Neural cell (in vitro differentiated cells): ENCODE results near the gene SAP30BP.

Source experiments
- CTCF ChIP-seq: fragments of 450-650 bp; IDR thresholded peaks from 2 replicates; pipeline ENCODE4 v1.5.1; 2014; ENCODE audit warnings: antibody characterized with exemption, mild to moderate bottlenecking, moderate library complexity; ENCODE audit not compliant: poor library complexity, severe bottlenecking
- EP300 ChIP-seq: fragments of 450-650 bp; conservative IDR thresholded peaks from 2 replicates; pipeline ENCODE4 v1.6.1; 2014; ENCODE audit warnings: antibody characterized with exemption, mild to moderate bottlenecking, moderate library complexity; ENCODE audit not compliant: poor library complexity, severe bottlenecking
- EZH2 ChIP-seq: fragments of 200-600, 300-800 bp; shearing (Covaris generic), sonication (generic); IDR thresholded peaks from 2 replicates; pipeline ENCODE4 v1.6.1; 2014; ENCODE audit warnings: antibody characterized with exemption, low read length, borderline replicate concordance, mild to moderate bottlenecking; ENCODE audit not compliant: insufficient read depth, poor library complexity, severe bottlenecking
- POLR2AphosphoS5 ChIP-seq: IDR thresholded peaks from 2 replicates; pipeline ENCODE4 v1.6.1; 2012
- TAF1 ChIP-seq: IDR thresholded peaks from 2 replicates; pipeline ENCODE4 v1.6.1; 2012; ENCODE audit warnings: low read depth
- TF ChIP-seq, protein P1 (sequence below): IDR thresholded peaks from 2 replicates; pipeline ENCODE4 v1.6.1; 2012; ENCODE audit warnings: borderline replicate concordance

GRCh38 chr17:75712446-75712845 is 45.3 kb downstream of the SAP30BP start:
- TF ChIP-seq CTCF (no peak), POLR2AphosphoS5 (no peak), EZH2 (no peak), TAF1 (no peak), EP300 (no peak)
- TF ChIP-seq, protein P1, sequence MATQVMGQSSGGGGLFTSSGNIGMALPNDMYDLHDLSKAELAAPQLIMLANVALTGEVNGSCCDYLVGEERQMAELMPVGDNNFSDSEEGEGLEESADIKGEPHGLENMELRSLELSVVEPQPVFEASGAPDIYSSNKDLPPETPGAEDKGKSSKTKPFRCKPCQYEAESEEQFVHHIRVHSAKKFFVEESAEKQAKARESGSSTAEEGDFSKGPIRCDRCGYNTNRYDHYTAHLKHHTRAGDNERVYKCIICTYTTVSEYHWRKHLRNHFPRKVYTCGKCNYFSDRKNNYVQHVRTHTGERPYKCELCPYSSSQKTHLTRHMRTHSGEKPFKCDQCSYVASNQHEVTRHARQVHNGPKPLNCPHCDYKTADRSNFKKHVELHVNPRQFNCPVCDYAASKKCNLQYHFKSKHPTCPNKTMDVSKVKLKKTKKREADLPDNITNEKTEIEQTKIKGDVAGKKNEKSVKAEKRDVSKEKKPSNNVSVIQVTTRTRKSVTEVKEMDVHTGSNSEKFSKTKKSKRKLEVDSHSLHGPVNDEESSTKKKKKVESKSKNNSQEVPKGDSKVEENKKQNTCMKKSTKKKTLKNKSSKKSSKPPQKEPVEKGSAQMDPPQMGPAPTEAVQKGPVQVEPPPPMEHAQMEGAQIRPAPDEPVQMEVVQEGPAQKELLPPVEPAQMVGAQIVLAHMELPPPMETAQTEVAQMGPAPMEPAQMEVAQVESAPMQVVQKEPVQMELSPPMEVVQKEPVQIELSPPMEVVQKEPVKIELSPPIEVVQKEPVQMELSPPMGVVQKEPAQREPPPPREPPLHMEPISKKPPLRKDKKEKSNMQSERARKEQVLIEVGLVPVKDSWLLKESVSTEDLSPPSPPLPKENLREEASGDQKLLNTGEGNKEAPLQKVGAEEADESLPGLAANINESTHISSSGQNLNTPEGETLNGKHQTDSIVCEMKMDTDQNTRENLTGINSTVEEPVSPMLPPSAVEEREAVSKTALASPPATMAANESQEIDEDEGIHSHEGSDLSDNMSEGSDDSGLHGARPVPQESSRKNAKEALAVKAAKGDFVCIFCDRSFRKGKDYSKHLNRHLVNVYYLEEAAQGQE, result no peak
